Mesothelial cell of epicardium (in vitro differentiated cells): ENCODE data around the gene TMEM147. TPM values are rescaled to one million over a fixed set of nuclear protein-coding genes. Genes with fewer than 3 reads are reported as not detected.

Source experiments
- DNase-seq, 2 experiments: peaks; one replicate each; pipeline ENCODE4 v3.0.0; 2021; ENCODE audit warnings: low spot score in 2 of 2; ENCODE audit not compliant: unreplicated experiment in 2 of 2
- H3K27ac Mint-ChIP-seq: 2 replicates; pipeline ENCODE4 v1.8.0; 2021; ENCODE audit warnings: mixed read lengths
- H3K27me3 Mint-ChIP-seq: 2 replicates; pipeline ENCODE4 v1.8.0; 2021; ENCODE audit warnings: low read depth, mixed read lengths
- H3K36me3 Mint-ChIP-seq: 2 replicates; pipeline ENCODE4 v1.8.0; 2021; ENCODE audit warnings: mixed read lengths
- H3K4me1 Mint-ChIP-seq: 2 replicates; pipeline ENCODE4 v1.8.0; 2021; ENCODE audit warnings: mixed read lengths
- H3K4me3 Mint-ChIP-seq: 2 replicates; pipeline ENCODE4 v1.8.0; 2021; ENCODE audit warnings: mild to moderate bottlenecking, moderate library complexity, mixed read lengths
- H3K9me3 Mint-ChIP-seq: 2 replicates; pipeline ENCODE4 v1.8.0; 2021; ENCODE audit warnings: mixed read lengths
- CTCF ChIP-seq: fragments of 200-600 bp; sonication (generic); IDR thresholded peaks from one replicate; pipeline ENCODE4 v1.5.0; 2021; ENCODE audit warnings: antibody characterized with exemption; ENCODE audit not compliant: unreplicated experiment
- total RNA-seq: library from RNA; stranded (reverse); gene quantifications from 3 replicates; pipeline ENCODE4 v1.2.1, GENCODE V29; 2021

TMEM147 gene
- total RNA-seq, 1 donor from 2014 or later: 82.2 TPM

- Mint-ChIP-seq H3K27ac (peak overlapping the region; percentile 77), H3K36me3 (peaks cover 4% of the 10 kb centered on the region)
These were observed 1.2 kb upstream of the TMEM147 start for GRCh38 chr19:35544110-35544802.

GRCh38 chr19:35545855-35546381 lies 492 bp downstream of the TMEM147 start:
- DNase-seq: peak in 1 of 2 experiments; percentile 66
- H3K4me3 Mint-ChIP-seq: peak overlapping the region; percentile 93
- peaks cover 24% of the 10 kb centered on the region for H3K4me1 Mint-ChIP-seq
- no peaks in the 10 kb centered on the region for H3K27me3 Mint-ChIP-seq
- H3K36me3 Mint-ChIP-seq: peaks cover 4% of the 10 kb centered on the region
- H3K9me3 Mint-ChIP-seq: no peaks in the 10 kb centered on the region
- TF ChIP-seq CTCF: no peak
- peak overlapping the region; percentile 96 for H3K27ac Mint-ChIP-seq

More at GRCh38 chr19:35544110-35544802, 1.2 kb upstream of the TMEM147 start:
- Mint-ChIP-seq H3K27me3 (no peaks in the 10 kb centered on the region), H3K4me3 (peak overlapping the region; percentile 93), H3K9me3 (no peaks in the 10 kb centered on the region), H3K4me1 (peaks cover 24% of the 10 kb centered on the region)
- no peak for TF ChIP-seq CTCF
- no peak for DNase-seq

- peaks cover 4% of the 10 kb centered on the region for H3K36me3 Mint-ChIP-seq
- peaks cover 24% of the 10 kb centered on the region for H3K4me1 Mint-ChIP-seq
- H3K9me3 Mint-ChIP-seq: no peaks in the 10 kb centered on the region
- peak overlapping the region; percentile 93 for H3K4me3 Mint-ChIP-seq
- no peak for DNase-seq
- no peak for TF ChIP-seq CTCF
- peak overlapping the region; percentile 96 for H3K27ac Mint-ChIP-seq
- H3K27me3 Mint-ChIP-seq: no peaks in the 10 kb centered on the region
These were observed 1.1 kb downstream of the TMEM147 start for GRCh38 chr19:35546532-35546931.

- Mint-ChIP-seq H3K27ac (peak overlapping the region; percentile 24), H3K4me3 (no peak overlapping the region), H3K4me1 (peaks cover 22% of the 10 kb centered on the region), H3K9me3 (no peaks in the 10 kb centered on the region), H3K36me3 (no peaks in the 10 kb centered on the region), H3K27me3 (peaks cover 4% of the 10 kb centered on the region)
- DNase-seq: peak in 1 of 2 experiments; percentile 70
- TF ChIP-seq CTCF: peak; percentile 82
These were observed 3.9 kb downstream of the TMEM147 start for GRCh38 chr19:35549174-35549788.

GRCh38 chr19:35549879-35550523 lies 4.6 kb downstream of the TMEM147 start:
- Mint-ChIP-seq H3K27ac (no peak overlapping the region), H3K27me3 (peaks cover 12% of the 10 kb centered on the region), H3K36me3 (no peaks in the 10 kb centered on the region), H3K9me3 (no peaks in the 10 kb centered on the region), H3K4me3 (no peak overlapping the region), H3K4me1 (peaks cover 15% of the 10 kb centered on the region)
- no peak for DNase-seq
- no peak for TF ChIP-seq CTCF
